ENCODE data around the gene TNPO3. TPM values are rescaled to one million over a fixed set of nuclear protein-coding genes. Genes with fewer than 3 reads are reported as not detected.

The TNPO3 gene
- total RNA-seq, 1 experiment from 2014 or later: 59.2 TPM

DNA sequence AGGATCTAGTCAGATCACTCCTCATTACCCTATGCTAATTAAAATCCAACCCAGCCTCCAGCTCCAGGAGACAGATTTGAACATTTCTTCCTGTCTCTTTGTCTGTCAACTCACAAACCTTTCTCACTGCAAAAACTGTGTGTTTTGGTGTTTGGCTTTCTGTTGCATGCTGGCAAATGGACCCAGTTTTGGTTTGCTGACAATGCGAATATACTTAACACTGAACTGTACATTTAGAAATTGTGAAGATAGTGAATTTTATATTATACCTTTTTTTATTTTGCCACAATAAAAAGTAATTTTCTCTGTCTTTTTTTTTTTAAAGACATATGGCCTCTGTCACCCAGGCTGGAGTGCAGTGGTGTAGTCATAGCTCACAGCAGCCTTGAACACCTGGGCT is 18.3 kb upstream of the TNPO3 start:
- Histone ChIP-seq H3K79me2 (ENCODE audit: low read depth) (no peaks in the 10 kb centered on the region), H3K4me3 (no peak overlapping the region), H3K9me2 (ENCODE audit: insufficient read depth) (no peaks in the 10 kb centered on the region), H3K4me1 (replicated peaks; ENCODE audit: insufficient read depth) (no peaks in the 10 kb centered on the region), H3K4me2 (no peak overlapping the region), H3K27me3 (ENCODE audit: insufficient read depth, low read depth) (no peaks in the 10 kb centered on the region), H2AFZ (no peak overlapping the region), H3K27ac (no peak overlapping the region), H3K36me3 (ENCODE audit: low read depth) (no peaks in the 10 kb centered on the region), H3K9me3 (ENCODE audit: insufficient read depth, low read depth) (no peaks in the 10 kb centered on the region), H4K20me1 (ENCODE audit: insufficient read depth) (no peaks in the 10 kb centered on the region), H3F3A (ENCODE audit: insufficient read depth, low read depth) (no peaks in the 10 kb centered on the region)
- CTCF ChIA-PET: no interaction called here
- TF ChIP-seq CTCF (conservative IDR thresholded peaks at IDR 0.05): no peak
- TF ChIP-seq EZH2 (IDR thresholded peaks at IDR 0.05; ENCODE audit: low read depth): no peak
- intact Hi-C loops (cut with micrococcal nuclease; ENCODE audit: unreplicated experiment): no loop called here
- POLR2A ChIA-PET (ENCODE audit: unreplicated experiment): no interaction called here
- no peak for DNase-seq
- BruUV-seq (replicated peaks): no TSS peak

GRCh38 chr7:129072479-129073011 is 17.6 kb upstream of the TNPO3 start:
- H2AFZ ChIP-seq: no peak overlapping the region
- H3F3A ChIP-seq (ENCODE audit: insufficient read depth, low read depth): no peaks in the 10 kb centered on the region
- no peaks in the 10 kb centered on the region for H3K36me3 ChIP-seq (ENCODE audit: low read depth)
- TF ChIP-seq CTCF (conservative IDR thresholded peaks at IDR 0.05): no peak
- TF ChIP-seq EZH2 (IDR thresholded peaks at IDR 0.05; ENCODE audit: low read depth): no peak
- peaks cover under 1% of the 10 kb centered on the region; the same call in 1 of the 2 replicates for H3K4me1 ChIP-seq (replicated peaks; ENCODE audit: insufficient read depth)
- H3K27me3 ChIP-seq (ENCODE audit: insufficient read depth, low read depth): no peaks in the 10 kb centered on the region
- H3K9me3 ChIP-seq (ENCODE audit: insufficient read depth, low read depth): no peaks in the 10 kb centered on the region
- ChIA-PET CTCF (no interaction called here), POLR2A (ENCODE audit: unreplicated experiment) (no interaction called here)
- DNase-seq: no peak
- H4K20me1 ChIP-seq (ENCODE audit: insufficient read depth): no peaks in the 10 kb centered on the region
- no peaks in the 10 kb centered on the region for H3K79me2 ChIP-seq (ENCODE audit: low read depth)
- H3K4me2 ChIP-seq: no peak overlapping the region
- no peak overlapping the region for H3K4me3 ChIP-seq
- no peaks in the 10 kb centered on the region for H3K9me2 ChIP-seq (ENCODE audit: insufficient read depth)
- no peak overlapping the region for H3K27ac ChIP-seq
- BruUV-seq (replicated peaks): no TSS peak
- intact Hi-C loops (cut with micrococcal nuclease; ENCODE audit: unreplicated experiment): no loop called here

DNA sequence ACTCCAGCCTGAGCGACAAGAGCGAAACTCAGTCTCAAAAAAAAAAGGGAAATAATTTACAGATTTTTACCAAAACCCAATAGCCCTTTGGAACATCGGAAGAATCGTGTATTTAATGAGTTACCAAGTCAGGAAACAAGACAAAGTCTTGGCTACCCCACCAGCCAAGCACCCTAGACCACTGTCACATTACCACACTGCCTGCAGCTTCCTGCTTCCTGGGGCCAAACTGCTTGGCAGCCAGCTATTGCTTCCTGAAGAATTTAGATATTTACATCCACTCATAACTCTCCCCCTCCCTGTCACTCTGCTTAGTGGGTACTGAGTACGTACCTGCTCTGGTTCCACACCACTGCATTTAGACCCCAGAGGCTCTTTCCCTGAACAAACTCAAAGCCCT is 14.1 kb upstream of the TNPO3 start:
- H3K4me1 ChIP-seq (replicated peaks; ENCODE audit: insufficient read depth): peaks cover 17% of the 10 kb centered on the region
- no peak overlapping the region for H3K27ac ChIP-seq
- peaks cover 7% of the 10 kb centered on the region for H3F3A ChIP-seq (ENCODE audit: insufficient read depth, low read depth)
- BruUV-seq (replicated peaks): no TSS peak
- H3K79me2 ChIP-seq (ENCODE audit: low read depth): no peaks in the 10 kb centered on the region
- no peak for DNase-seq
- H2AFZ ChIP-seq: no peak overlapping the region
- H3K27me3 ChIP-seq (ENCODE audit: insufficient read depth, low read depth): no peaks in the 10 kb centered on the region
- H3K4me2 ChIP-seq: no peak overlapping the region
- H3K9me2 ChIP-seq (ENCODE audit: insufficient read depth): no peaks in the 10 kb centered on the region
- POLR2A ChIA-PET (ENCODE audit: unreplicated experiment): no interaction called here
- no peak overlapping the region for H3K4me3 ChIP-seq
- CTCF ChIA-PET: no interaction called here
- H4K20me1 ChIP-seq (ENCODE audit: insufficient read depth): no peaks in the 10 kb centered on the region
- intact Hi-C loops (cut with micrococcal nuclease; ENCODE audit: unreplicated experiment): no loop called here
- H3K36me3 ChIP-seq (ENCODE audit: low read depth): no peaks in the 10 kb centered on the region
- H3K9me3 ChIP-seq (ENCODE audit: insufficient read depth, low read depth): no peaks in the 10 kb centered on the region
- no peak for TF ChIP-seq CTCF (conservative IDR thresholded peaks at IDR 0.05)
- no peak for TF ChIP-seq EZH2 (IDR thresholded peaks at IDR 0.05; ENCODE audit: low read depth)
